ENCODE measurements around the gene ANKRD24.
"Not testable (repeated sequence)": the region's sequence is repeated elsewhere in the genome, so short reads cannot be mapped to it uniquely, and the experiment has no call there.

The ANKRD24 gene

GRCh38 chr19:4184718-4185352 is 2.3 kb downstream of the ANKRD24 start:
- no peak overlapping the region for H3K4me3 ChIP-seq (ENCODE audit: low read length)
- no peak for TF ChIP-seq CTCF (conservative IDR thresholded peaks at IDR 0.05; ENCODE audit: low read length)
- no peak for DNase-seq (ENCODE audit: low read depth)

GRCh38 chr19:4185413-4186086 is 3.1 kb downstream of the ANKRD24 start:
- TF ChIP-seq CTCF (conservative IDR thresholded peaks at IDR 0.05; ENCODE audit: low read length) = no peak

GRCh38 chr19:4186087-4186993 is 3.9 kb downstream of the ANKRD24 start:
- peak; percentile 56 for DNase-seq (ENCODE audit: low read depth)

More at GRCh38 chr19:4185413-4186086, 3.1 kb downstream of the ANKRD24 start:
- no peak for DNase-seq (ENCODE audit: low read depth)
- H3K4me3 ChIP-seq (ENCODE audit: low read length) = no peak overlapping the region

GRCh38 chr19:4187313-4188122 is 5.0 kb downstream of the ANKRD24 start:
- no peak for DNase-seq (ENCODE audit: low read depth)
- TF ChIP-seq CTCF (conservative IDR thresholded peaks at IDR 0.05; ENCODE audit: low read length) = no peak
- H3K4me3 ChIP-seq (ENCODE audit: low read length) = no peak overlapping the region

More at GRCh38 chr19:4186087-4186993, 3.9 kb downstream of the ANKRD24 start:
- peak; percentile 83 for TF ChIP-seq CTCF (conservative IDR thresholded peaks at IDR 0.05; ENCODE audit: low read length)
- H3K4me3 ChIP-seq (ENCODE audit: low read length) = no peak overlapping the region

GRCh38 chr19:4189641-4190040 is 7.2 kb downstream of the ANKRD24 start:
- H3K4me3 ChIP-seq (ENCODE audit: low read length) = no peak overlapping the region
- no peak for DNase-seq (ENCODE audit: low read depth)
- no peak for TF ChIP-seq CTCF (conservative IDR thresholded peaks at IDR 0.05; ENCODE audit: low read length)

GRCh38 chr19:4192537-4192936 is 10.0 kb downstream of the ANKRD24 start:
- DNase-seq (ENCODE audit: low read depth); H3K4me3 ChIP-seq (ENCODE audit: low read length): not testable (repeated sequence)

- no peak for DNase-seq (ENCODE audit: low read depth)
- no peak overlapping the region for H3K4me3 ChIP-seq (ENCODE audit: low read length)
- no peak for TF ChIP-seq CTCF (conservative IDR thresholded peaks at IDR 0.05; ENCODE audit: low read length)
These were observed 11.9 kb downstream of the ANKRD24 start for GRCh38 chr19:4194353-4194752.

Data from AG10803 (cell line).